ENCODE data around the gene ZDHHC3. TPM values are rescaled to one million over a fixed set of nuclear protein-coding genes. Genes with fewer than 3 reads are reported as not detected.

The ZDHHC3 gene
- total RNA-seq: 100 to 1,000 TPM in 3 of 4 donors, 10 to 100 TPM in 1; 77.2 to 127 (median 111) TPM

GRCh38 chr3:44976002-44976815 lies at the start of gene ZDHHC3, which contains the start of gene EXOSC7:
TSS of gene ZDHHC3 (minus strand) at chr3:44976174. CDS start at chr3:44959436, 16,738 bp downstream.
TSS of gene EXOSC7 (plus strand) at chr3:44976244. CDS start at chr3:44976278, 34 bp downstream.
- no peak for TF ChIP-seq CTCF (IDR thresholded peaks at IDR 0.05; ENCODE audit: low read depth)

- no peak for TF ChIP-seq CTCF (IDR thresholded peaks at IDR 0.05; ENCODE audit: low read depth)
Observed at GRCh38 chr3:45024542-45025255, 48.7 kb upstream of the ZDHHC3 start.

- TF ChIP-seq CTCF (IDR thresholded peaks at IDR 0.05; ENCODE audit: low read depth): no peak
Observed at GRCh38 chr3:45023675-45024074, 47.7 kb upstream of the ZDHHC3 start.

- TF ChIP-seq CTCF (IDR thresholded peaks at IDR 0.05; ENCODE audit: low read depth): no peak
Observed at GRCh38 chr3:45021524-45022297, 45.7 kb upstream of the ZDHHC3 start.

- TF ChIP-seq CTCF (IDR thresholded peaks at IDR 0.05; ENCODE audit: low read depth): no peak
Observed at GRCh38 chr3:45020534-45020933, 44.6 kb upstream of the ZDHHC3 start.

GRCh38 chr3:45017821-45018220 lies 41.8 kb upstream of the ZDHHC3 start:
- TF ChIP-seq CTCF (IDR thresholded peaks at IDR 0.05; ENCODE audit: low read depth): no peak

Data from subcutaneous adipose tissue (tissue), 4 donors.